GM12872 (cell line): ENCODE measurements around the gene RNPEPL1.

Experiments
- TF ChIP-seq, protein P1 (sequence below): IDR thresholded peaks from 3 replicates; pipeline ENCODE4 v1.5.1; 2011; ENCODE audit warnings: low read depth, mild to moderate bottlenecking, low read length, moderate library complexity; ENCODE audit not compliant: insufficient read depth

RNPEPL1 gene

DNA sequence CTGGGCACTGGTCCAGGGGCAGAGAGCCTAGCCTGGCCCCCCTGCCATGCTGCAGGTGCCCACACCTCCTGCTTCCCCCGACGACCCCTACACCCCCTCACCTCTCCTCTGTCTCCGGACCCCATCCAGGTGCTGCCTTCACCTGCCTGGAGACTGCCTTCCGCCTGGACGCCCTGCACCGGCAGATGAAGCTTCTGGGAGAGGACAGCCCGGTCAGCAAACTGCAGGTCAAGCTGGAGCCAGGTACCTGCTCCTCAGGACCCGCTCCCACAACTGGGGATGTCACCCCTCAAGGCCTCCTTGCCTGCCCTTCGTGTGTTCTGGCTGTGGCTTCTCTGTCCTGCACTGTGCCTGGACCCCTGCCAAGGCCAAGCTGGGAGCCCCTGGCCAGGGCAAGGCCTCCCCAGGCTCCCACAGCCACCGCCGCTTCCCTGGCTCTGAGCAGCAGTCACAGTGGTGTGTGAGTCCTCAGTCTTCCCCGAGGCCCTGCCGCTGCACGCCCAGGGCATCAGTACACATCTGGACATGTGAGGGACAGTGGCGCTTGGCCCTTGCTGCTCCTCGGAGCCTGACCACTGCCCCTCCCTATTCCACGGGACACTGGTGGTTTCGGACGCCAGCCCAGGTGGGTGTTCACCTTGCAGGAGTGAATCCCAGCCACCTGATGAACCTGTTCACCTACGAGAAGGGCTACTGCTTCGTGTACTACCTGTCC is 6.3 kb downstream of the RNPEPL1 start:
- TF ChIP-seq, protein P1, sequence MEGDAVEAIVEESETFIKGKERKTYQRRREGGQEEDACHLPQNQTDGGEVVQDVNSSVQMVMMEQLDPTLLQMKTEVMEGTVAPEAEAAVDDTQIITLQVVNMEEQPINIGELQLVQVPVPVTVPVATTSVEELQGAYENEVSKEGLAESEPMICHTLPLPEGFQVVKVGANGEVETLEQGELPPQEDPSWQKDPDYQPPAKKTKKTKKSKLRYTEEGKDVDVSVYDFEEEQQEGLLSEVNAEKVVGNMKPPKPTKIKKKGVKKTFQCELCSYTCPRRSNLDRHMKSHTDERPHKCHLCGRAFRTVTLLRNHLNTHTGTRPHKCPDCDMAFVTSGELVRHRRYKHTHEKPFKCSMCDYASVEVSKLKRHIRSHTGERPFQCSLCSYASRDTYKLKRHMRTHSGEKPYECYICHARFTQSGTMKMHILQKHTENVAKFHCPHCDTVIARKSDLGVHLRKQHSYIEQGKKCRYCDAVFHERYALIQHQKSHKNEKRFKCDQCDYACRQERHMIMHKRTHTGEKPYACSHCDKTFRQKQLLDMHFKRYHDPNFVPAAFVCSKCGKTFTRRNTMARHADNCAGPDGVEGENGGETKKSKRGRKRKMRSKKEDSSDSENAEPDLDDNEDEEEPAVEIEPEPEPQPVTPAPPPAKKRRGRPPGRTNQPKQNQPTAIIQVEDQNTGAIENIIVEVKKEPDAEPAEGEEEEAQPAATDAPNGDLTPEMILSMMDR: no peak

DNA sequence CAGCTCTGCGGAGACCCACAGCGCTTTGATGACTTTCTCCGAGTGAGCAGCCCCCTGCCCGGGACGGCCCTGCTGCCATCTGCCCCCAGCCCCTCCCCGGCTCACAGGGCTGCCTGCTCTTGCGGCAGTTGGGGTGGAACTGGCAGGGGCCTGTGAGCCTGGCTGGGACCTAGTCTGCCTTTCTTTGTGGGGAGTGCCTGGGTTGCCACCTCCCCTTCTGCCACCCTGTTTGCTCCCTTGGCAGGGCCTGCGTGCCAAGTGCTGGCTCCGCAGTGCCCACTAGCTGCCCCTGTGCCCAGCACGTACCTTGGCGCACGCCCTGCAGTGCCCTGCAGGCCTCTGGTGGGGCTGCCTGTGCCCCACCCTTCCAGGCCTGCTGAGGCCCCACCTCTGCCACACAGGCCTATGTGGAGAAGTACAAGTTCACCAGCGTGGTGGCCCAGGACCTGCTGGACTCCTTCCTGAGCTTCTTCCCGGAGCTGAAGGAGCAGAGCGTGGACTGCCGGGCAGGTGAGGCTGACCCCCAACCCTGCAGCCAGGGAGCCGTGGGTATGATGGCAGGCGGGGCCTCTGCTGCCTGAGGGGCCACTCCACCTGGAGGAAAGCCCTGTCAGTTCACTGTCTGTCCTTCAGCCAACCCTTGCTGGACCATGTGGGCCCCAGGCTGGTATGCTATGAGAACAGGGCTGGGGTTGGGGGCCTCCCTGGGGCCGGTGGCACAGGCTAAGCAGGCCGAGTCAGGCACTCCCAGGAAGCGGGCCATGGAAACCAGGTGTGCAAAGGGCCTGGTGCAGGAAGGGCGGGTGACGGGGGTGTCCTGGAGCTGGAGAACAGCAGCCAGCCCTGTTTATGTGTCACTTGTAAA is 7.0 kb downstream of the RNPEPL1 start:
- TF ChIP-seq, protein P1: no peak

DNA sequence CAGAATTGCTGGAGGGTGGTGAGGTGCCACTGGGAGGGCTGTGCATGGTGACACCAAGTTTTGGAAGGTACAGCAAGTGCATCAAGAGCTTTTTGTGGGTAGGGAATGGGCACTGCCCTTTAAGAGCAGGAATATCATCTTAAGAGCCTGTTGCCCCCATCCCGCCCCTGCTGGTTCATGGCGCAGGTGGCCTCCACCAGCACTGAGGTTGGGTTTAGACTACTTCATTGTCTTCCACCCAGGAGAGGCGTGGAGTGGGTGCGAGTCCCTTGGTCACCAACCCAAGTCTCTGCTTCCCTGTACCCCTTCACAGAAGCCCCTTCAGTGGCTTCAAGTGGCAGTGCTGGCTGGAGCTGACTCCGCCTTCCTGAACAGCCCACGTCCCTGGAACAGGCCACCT is 7.8 kb downstream of the RNPEPL1 start:
- TF ChIP-seq, protein P1: no peak

DNA sequence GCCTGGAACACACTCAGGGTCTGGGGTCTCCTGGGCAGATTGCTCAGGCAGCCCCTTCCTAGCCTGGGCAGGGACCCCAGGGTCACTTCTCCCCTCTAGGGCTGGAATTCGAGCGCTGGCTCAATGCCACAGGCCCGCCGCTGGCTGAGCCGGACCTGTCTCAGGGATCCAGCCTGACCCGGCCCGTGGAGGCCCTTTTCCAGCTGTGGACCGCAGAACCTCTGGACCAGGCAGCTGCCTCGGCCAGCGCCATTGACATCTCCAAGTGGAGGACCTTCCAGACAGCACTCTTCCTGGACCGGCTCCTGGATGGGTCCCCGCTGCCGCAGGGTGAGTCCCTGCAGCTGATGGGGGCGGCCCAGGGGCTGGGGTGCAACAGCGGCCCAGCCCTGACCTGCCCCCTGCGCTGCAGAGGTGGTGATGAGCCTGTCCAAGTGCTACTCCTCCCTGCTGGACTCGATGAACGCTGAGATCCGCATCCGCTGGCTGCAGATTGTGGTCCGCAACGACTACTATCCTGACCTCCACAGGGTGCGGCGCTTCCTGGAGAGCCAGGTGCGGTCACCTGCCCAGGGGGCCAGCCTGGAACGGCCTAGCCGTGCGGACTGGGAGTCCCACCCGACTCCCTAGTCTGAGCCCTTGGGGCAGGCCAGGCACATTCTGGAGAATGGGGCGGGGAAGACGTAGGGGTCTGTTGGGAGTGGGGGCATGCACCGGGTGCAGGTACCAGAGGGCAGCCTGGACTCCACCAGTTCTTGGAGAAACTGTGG is 8.3 kb downstream of the RNPEPL1 start:
- TF ChIP-seq, protein P1: no peak

DNA sequence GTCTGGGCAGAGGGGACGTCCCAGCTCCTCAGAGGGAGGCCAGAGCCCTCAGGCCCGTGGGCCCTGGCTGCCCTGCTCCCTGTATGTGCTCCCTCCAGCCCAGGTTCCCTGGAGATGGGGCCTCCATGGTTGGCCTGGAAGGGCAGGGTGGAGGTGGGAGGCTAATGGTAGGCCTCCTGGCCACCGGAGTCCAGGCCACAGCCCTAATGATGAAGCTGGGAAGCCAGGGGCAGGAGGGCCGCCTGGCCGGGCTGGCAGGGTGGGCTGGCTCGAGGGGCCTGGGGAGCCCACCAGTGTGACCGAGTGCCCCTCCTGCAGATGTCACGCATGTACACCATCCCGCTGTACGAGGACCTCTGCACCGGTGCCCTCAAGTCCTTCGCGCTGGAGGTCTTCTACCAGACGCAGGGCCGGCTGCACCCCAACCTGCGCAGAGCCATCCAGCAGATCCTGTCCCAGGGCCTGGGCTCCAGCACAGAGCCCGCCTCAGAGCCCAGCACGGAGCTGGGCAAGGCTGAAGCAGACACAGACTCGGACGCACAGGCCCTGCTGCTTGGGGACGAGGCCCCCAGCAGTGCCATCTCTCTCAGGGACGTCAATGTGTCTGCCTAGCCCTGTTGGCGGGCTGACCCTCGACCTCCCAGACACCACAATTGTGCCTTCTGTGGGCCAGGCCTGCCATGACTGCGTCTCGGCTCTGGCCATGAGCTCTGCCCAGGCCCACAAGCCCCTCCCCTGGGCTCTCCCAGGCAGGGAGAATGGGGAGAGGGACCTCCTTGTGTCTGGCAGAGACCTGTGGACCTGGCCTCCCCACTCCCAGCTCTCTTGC is 9.2 kb downstream of the RNPEPL1 start:
- TF ChIP-seq, protein P1: no peak

DNA sequence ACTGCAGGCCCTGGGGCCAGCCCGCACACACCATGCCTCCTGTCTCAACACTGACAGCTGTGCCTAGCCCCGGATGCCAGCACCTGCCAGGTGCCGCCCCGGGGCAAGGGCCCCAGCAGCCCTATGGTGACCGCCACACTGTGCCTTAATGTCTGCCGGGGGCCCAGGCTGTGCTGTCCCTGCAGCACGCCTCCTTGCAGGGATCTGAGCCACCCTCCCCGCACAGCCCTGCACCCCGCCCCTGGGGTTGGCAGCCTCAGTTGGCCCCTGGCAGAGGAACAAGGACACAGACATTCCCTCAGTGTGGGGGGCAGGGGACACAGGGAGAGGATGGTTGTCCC is 9.8 kb downstream of the RNPEPL1 start:
- TF ChIP-seq, protein P1: no peak
